Esophagus squamous epithelium (tissue), 4 donors: ENCODE results near the gene PARD3.

Experiments used
- POLR2A ChIP-seq, 4 donors: fragments of 450-650 bp; IDR thresholded peaks; one replicate each; pipeline ENCODE4 v1.6.1; 2017; ENCODE audit warnings: antibody characterized with exemption in 4 of 4, mild to moderate bottlenecking in 4 of 4, moderate library complexity in 3 of 4
- TF ChIP-seq, protein P1 (sequence below), 6 experiments: fragments of 450-650 bp in 4 of 6; fragments of 200-600 bp in 2 of 6; sonication (generic) in 2 of 6; IDR thresholded peaks; one replicate each; pipeline ENCODE4 v1.5.1; 2016 to 2019; ENCODE audit warnings: antibody characterized with exemption in 6 of 6, mild to moderate bottlenecking in 4 of 6, moderate library complexity in 4 of 6

DNA sequence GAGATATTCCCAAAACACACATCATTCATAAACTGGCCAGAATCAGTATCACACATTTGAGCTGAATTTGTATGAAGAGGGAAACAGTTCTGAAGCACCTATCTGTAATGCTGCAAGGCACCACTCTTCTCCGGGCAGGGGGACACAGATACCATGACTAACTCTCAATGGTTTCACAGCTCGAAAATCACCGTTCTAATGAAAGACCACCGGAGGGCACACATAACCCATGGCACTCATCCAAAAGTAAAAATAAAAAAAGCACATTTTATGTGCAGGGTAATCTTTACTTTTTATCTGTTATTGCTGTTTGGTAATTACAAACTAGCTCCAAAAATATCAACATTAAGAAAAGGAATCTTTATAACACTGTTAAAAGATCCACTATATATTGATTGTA, 137.5 kb downstream of the PARD3 start:
- TF ChIP-seq, protein P1, sequence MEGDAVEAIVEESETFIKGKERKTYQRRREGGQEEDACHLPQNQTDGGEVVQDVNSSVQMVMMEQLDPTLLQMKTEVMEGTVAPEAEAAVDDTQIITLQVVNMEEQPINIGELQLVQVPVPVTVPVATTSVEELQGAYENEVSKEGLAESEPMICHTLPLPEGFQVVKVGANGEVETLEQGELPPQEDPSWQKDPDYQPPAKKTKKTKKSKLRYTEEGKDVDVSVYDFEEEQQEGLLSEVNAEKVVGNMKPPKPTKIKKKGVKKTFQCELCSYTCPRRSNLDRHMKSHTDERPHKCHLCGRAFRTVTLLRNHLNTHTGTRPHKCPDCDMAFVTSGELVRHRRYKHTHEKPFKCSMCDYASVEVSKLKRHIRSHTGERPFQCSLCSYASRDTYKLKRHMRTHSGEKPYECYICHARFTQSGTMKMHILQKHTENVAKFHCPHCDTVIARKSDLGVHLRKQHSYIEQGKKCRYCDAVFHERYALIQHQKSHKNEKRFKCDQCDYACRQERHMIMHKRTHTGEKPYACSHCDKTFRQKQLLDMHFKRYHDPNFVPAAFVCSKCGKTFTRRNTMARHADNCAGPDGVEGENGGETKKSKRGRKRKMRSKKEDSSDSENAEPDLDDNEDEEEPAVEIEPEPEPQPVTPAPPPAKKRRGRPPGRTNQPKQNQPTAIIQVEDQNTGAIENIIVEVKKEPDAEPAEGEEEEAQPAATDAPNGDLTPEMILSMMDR (IDR thresholded peaks at IDR 0.05), result no peak
- no peak for TF ChIP-seq POLR2A (IDR thresholded peaks at IDR 0.05)
